ENCODE results near the gene CNKSR3. TPM values are rescaled to one million over a fixed set of nuclear protein-coding genes. Genes with fewer than 3 reads are reported as not detected.

The CNKSR3 gene
- total RNA-seq, 4 donors from 2014 or later: 11.7 to 22.7 (median 13.7) TPM

- H3K27me3 ChIP-seq: no peaks in the 10 kb centered on the region
- H3K4me3 ChIP-seq: no peak overlapping the region
- peaks cover 0 to 18% (median 6%) of the 10 kb centered on the region in 4 donors for H3K4me1 ChIP-seq
- TF ChIP-seq POLR2A (IDR thresholded peaks at IDR 0.05): no peak
- TF ChIP-seq CTCF (IDR thresholded peaks at IDR 0.05): no peak
- no peak for TF ChIP-seq EP300 (IDR thresholded peaks at IDR 0.05)
- peaks cover 0 to 19% (median 0%) of the 10 kb centered on the region in 3 donors for H3K36me3 ChIP-seq
- no peaks in the 10 kb centered on the region for H3K9me3 ChIP-seq
- 86 to 91% methylated on average over 1 of the region's 1 CpG for WGBS, 2 donors
- peak overlapping the region in 2 of 4 donors; percentile 5 to 72 for H3K27ac ChIP-seq
- no peak for DNase-seq (ENCODE audit: low spot score in 2 of 2)
Measured at GRCh38 chr6:154426997-154427396, 83.5 kb downstream of the CNKSR3 start.

- H3K4me1 ChIP-seq: peaks cover 0 to 18% (median 6%) of the 10 kb centered on the region in 4 donors
- H3K4me3 ChIP-seq: no peak overlapping the region
- WGBS, 2 donors: 88 to 93% methylated on average over 4 of the region's 4 CpGs
- no peak overlapping the region for H3K27ac ChIP-seq
- peaks cover 0 to 34% (median 0%) of the 10 kb centered on the region in 3 donors for H3K36me3 ChIP-seq
- no peak for TF ChIP-seq POLR2A (IDR thresholded peaks at IDR 0.05)
- TF ChIP-seq EP300 (IDR thresholded peaks at IDR 0.05): no peak
- no peak for TF ChIP-seq CTCF (IDR thresholded peaks at IDR 0.05)
- no peaks in the 10 kb centered on the region for H3K27me3 ChIP-seq
- no peak for DNase-seq (ENCODE audit: low spot score in 2 of 2)
- no peaks in the 10 kb centered on the region for H3K9me3 ChIP-seq
Measured at GRCh38 chr6:154425034-154425433, 85.5 kb downstream of the CNKSR3 start.

GRCh38 chr6:154414021-154414813, 96.3 kb downstream of the CNKSR3 start:
- H3K27me3 ChIP-seq: no peaks in the 10 kb centered on the region
- H3K9me3 ChIP-seq: no peaks in the 10 kb centered on the region
- DNase-seq (ENCODE audit: low spot score in 2 of 2): no peak
- TF ChIP-seq POLR2A (IDR thresholded peaks at IDR 0.05) (no peak), CTCF (IDR thresholded peaks at IDR 0.05) (no peak), EP300 (IDR thresholded peaks at IDR 0.05) (no peak)
- H3K27ac ChIP-seq: no peak overlapping the region
- WGBS, 2 donors: 88 to 92% methylated on average over 8 of the region's 8 CpGs
- no peak overlapping the region for H3K4me3 ChIP-seq
- H3K4me1 ChIP-seq: peaks cover 0 to 28% (median 9%) of the 10 kb centered on the region in 4 donors
- H3K36me3 ChIP-seq: peaks cover 0 to 39% (median 0%) of the 10 kb centered on the region in 3 donors

- Histone ChIP-seq H3K36me3 (peaks cover 0 to 24% (median 0%) of the 10 kb centered on the region in 3 donors), H3K9me3 (no peaks in the 10 kb centered on the region), H3K27me3 (no peaks in the 10 kb centered on the region), H3K27ac (peak overlapping the region in 2 of 4 donors; percentile 88 to 95), H3K4me3 (no peak overlapping the region), H3K4me1 (peaks cover 0 to 42% (median 12%) of the 10 kb centered on the region in 4 donors)
- TF ChIP-seq CTCF (IDR thresholded peaks at IDR 0.05) (no peak), POLR2A (IDR thresholded peaks at IDR 0.05) (no peak), EP300 (IDR thresholded peaks at IDR 0.05) (no peak)
- DNase-seq (ENCODE audit: low spot score in 2 of 2): no peak
- 57 to 71% methylated on average over 5 of the region's 5 CpGs for WGBS, 2 donors
Measured at GRCh38 chr6:154412106-154412820, 98.2 kb downstream of the CNKSR3 start.

GRCh38 chr6:154411076-154411475, 99.4 kb downstream of the CNKSR3 start:
- whole genome bisulfite sequencing, 2 donors: 54 to 58% methylated on average over 5 of the region's 5 CpGs
- Histone ChIP-seq H3K27me3 (no peaks in the 10 kb centered on the region), H3K9me3 (no peaks in the 10 kb centered on the region), H3K4me1 (peaks cover 0 to 42% (median 12%) of the 10 kb centered on the region in 4 donors), H3K36me3 (peaks cover 0 to 25% (median 0%) of the 10 kb centered on the region in 3 donors), H3K27ac (peak overlapping the region; percentile 15 to 95 (median 69)), H3K4me3 (no peak overlapping the region)
- no peak for DNase-seq (ENCODE audit: low spot score in 2 of 2)
- no peak for TF ChIP-seq EP300 (IDR thresholded peaks at IDR 0.05)
- TF ChIP-seq CTCF (IDR thresholded peaks at IDR 0.05): no peak
- no peak for TF ChIP-seq POLR2A (IDR thresholded peaks at IDR 0.05)
